Tibial nerve (tissue), 3 donors: ENCODE data around the gene SDK1.

ENCODE experiments used
- POLR2A ChIP-seq, 2 donors: fragments of 450-650 bp; IDR thresholded peaks; one replicate each; pipeline ENCODE4 v1.6.1; 2017; ENCODE audit warnings: antibody characterized with exemption in 2 of 2, mild to moderate bottlenecking in 2 of 2, moderate library complexity in 2 of 2
- TF ChIP-seq, protein P1 (sequence below), 5 experiments: fragments of 200-600 bp in 3 of 5; fragments of 450-650 bp in 2 of 5; sonication (generic) in 3 of 5; IDR thresholded peaks; one replicate each; pipeline ENCODE4 v1.5.1; 2016 to 2019; ENCODE audit warnings: antibody characterized with exemption in 5 of 5, mild to moderate bottlenecking in 3 of 5, moderate library complexity in 2 of 5

DNA sequence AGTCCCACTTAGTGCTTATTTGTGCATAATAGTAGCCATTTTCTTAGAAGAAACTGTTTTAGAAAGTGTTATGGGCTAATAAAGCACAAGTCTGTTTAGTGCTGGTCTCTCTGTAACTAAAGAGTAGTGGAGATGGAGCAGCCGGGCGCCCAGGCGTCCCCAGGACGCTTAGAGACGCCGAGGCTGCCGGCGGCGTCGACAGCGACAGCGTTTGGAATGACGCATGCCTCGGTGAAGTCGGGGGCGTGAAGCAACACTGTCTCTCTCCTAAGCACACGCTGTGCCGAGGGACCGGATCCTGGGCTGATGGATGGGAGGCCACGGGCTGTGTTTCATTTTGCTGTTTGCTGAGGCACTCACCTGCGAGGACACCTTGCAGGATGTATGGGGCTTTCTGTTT lies 792.4 kb downstream of the SDK1 start:
- no peak for TF ChIP-seq POLR2A (IDR thresholded peaks at IDR 0.05)
- TF ChIP-seq, protein P1, sequence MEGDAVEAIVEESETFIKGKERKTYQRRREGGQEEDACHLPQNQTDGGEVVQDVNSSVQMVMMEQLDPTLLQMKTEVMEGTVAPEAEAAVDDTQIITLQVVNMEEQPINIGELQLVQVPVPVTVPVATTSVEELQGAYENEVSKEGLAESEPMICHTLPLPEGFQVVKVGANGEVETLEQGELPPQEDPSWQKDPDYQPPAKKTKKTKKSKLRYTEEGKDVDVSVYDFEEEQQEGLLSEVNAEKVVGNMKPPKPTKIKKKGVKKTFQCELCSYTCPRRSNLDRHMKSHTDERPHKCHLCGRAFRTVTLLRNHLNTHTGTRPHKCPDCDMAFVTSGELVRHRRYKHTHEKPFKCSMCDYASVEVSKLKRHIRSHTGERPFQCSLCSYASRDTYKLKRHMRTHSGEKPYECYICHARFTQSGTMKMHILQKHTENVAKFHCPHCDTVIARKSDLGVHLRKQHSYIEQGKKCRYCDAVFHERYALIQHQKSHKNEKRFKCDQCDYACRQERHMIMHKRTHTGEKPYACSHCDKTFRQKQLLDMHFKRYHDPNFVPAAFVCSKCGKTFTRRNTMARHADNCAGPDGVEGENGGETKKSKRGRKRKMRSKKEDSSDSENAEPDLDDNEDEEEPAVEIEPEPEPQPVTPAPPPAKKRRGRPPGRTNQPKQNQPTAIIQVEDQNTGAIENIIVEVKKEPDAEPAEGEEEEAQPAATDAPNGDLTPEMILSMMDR (IDR thresholded peaks at IDR 0.05), result no peak
